WERI-Rb-1 (cell line): Measurements from ENCODE around the gene SGSM2.

Experiments used
- DNase-seq: peaks from one replicate; pipeline ENCODE4 v3.0.0-alpha.2; 2020
- H3K27ac ChIP-seq: fragments of 250-450 bp; sonication (Bioruptor Pico); 2 replicates; pipeline ENCODE4 v1.5.1; 2020; ENCODE audit warnings: mild to moderate bottlenecking, moderate library complexity
- H3K27me3 ChIP-seq: fragments of 250-450 bp; sonication (Bioruptor Pico); 2 replicates; pipeline ENCODE4 v1.5.1; 2021; ENCODE audit warnings: mild to moderate bottlenecking, low read depth, moderate library complexity; ENCODE audit not compliant: insufficient read depth, severe bottlenecking
- H3K36me3 ChIP-seq: fragments of 250-450 bp; sonication (Bioruptor Pico); 2 replicates; pipeline ENCODE4 v1.5.1; 2020; ENCODE audit warnings: mild to moderate bottlenecking, moderate library complexity
- H3K4me3 ChIP-seq: 2 replicates; pipeline ENCODE4 v1.5.1; 2011; ENCODE audit warnings: low read depth, mild to moderate bottlenecking, control low read depth, low read length
- H3K9me3 ChIP-seq: fragments of 250-450 bp; sonication (Bioruptor Pico); 2 replicates; pipeline ENCODE4 v1.5.1; 2021; ENCODE audit warnings: mild to moderate bottlenecking, moderate library complexity; ENCODE audit not compliant: severe bottlenecking
- CTCF ChIP-seq: IDR thresholded peaks from 2 replicates; pipeline ENCODE4 v1.5.1; 2011; ENCODE audit warnings: low read depth, mild to moderate bottlenecking, control low read depth, inconsistent platforms, low read length

Gene SGSM2

GRCh38 chr17:2391597-2392251 is 54.4 kb downstream of the SGSM2 start:
- no peak for TF ChIP-seq CTCF
- peak overlapping the region; percentile 81 for H3K27ac ChIP-seq

GRCh38 chr17:2392252-2393173 is 55.2 kb downstream of the SGSM2 start:
- H3K4me3 ChIP-seq: peak overlapping the region; percentile 73
- TF ChIP-seq CTCF: no peak
- peak; percentile 95 for DNase-seq
- peaks cover 11% of the 10 kb centered on the region for H3K36me3 ChIP-seq
- no peaks in the 10 kb centered on the region for H3K27me3 ChIP-seq
- H3K9me3 ChIP-seq: no peaks in the 10 kb centered on the region
- H3K27ac ChIP-seq: peak overlapping the region; percentile 95

More at GRCh38 chr17:2391597-2392251, 54.4 kb downstream of the SGSM2 start:
- no peaks in the 10 kb centered on the region for H3K27me3 ChIP-seq
- H3K9me3 ChIP-seq: no peaks in the 10 kb centered on the region
- peaks cover 17% of the 10 kb centered on the region for H3K36me3 ChIP-seq
- no peak for DNase-seq
- H3K4me3 ChIP-seq: peak overlapping the region; percentile 47

- Histone ChIP-seq H3K9me3 (no peaks in the 10 kb centered on the region), H3K27me3 (no peaks in the 10 kb centered on the region), H3K4me3 (peak overlapping the region; percentile 73), H3K36me3 (peaks cover 10% of the 10 kb centered on the region), H3K27ac (peak overlapping the region; percentile 95)
- no peak for TF ChIP-seq CTCF
- peak; percentile 88 for DNase-seq
Observed at GRCh38 chr17:2393174-2393953, 56.1 kb downstream of the SGSM2 start.

GRCh38 chr17:2393954-2394749 is 56.9 kb downstream of the SGSM2 start:
- DNase-seq: no peak
- H3K27me3 ChIP-seq: no peaks in the 10 kb centered on the region
- H3K36me3 ChIP-seq: peaks cover 10% of the 10 kb centered on the region
- no peaks in the 10 kb centered on the region for H3K9me3 ChIP-seq
- H3K27ac ChIP-seq: peak overlapping the region; percentile 62
- peak overlapping the region; percentile 30 for H3K4me3 ChIP-seq
- no peak for TF ChIP-seq CTCF

GRCh38 chr17:2394775-2395201 is 57.5 kb downstream of the SGSM2 start:
- DNase-seq: no peak
- H3K27me3 ChIP-seq: no peaks in the 10 kb centered on the region
- TF ChIP-seq CTCF: no peak
- H3K36me3 ChIP-seq: peaks cover 10% of the 10 kb centered on the region
- no peaks in the 10 kb centered on the region for H3K9me3 ChIP-seq
- no peak overlapping the region for H3K27ac ChIP-seq
- no peak overlapping the region for H3K4me3 ChIP-seq
